ENCODE data around the gene SRGAP2B.
"Not testable (repeated sequence)": the region's sequence is repeated elsewhere in the genome, so short reads cannot be mapped to it uniquely, and the experiment has no call there.

DNA sequence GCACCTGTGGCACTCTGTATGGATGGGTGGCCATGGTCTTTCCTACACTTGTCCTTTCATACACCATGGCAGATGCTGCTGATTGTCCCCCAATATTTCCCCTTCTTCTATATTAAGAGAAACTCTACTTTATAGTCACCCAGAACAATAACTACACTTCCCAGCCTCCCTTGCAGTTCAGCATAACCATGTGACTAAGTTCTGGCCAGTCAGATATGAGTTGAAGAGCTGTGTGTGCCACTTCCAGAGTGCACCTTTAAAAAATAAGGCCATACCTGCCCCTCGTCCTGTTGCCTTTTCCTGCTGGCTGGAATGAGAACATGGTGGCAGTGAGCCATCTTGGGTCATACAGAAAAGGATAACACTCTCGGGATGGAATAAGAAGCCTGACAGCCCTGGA, 108.0 kb downstream of the SRGAP2B start:
- TF ChIP-seq, protein P1, sequence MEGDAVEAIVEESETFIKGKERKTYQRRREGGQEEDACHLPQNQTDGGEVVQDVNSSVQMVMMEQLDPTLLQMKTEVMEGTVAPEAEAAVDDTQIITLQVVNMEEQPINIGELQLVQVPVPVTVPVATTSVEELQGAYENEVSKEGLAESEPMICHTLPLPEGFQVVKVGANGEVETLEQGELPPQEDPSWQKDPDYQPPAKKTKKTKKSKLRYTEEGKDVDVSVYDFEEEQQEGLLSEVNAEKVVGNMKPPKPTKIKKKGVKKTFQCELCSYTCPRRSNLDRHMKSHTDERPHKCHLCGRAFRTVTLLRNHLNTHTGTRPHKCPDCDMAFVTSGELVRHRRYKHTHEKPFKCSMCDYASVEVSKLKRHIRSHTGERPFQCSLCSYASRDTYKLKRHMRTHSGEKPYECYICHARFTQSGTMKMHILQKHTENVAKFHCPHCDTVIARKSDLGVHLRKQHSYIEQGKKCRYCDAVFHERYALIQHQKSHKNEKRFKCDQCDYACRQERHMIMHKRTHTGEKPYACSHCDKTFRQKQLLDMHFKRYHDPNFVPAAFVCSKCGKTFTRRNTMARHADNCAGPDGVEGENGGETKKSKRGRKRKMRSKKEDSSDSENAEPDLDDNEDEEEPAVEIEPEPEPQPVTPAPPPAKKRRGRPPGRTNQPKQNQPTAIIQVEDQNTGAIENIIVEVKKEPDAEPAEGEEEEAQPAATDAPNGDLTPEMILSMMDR (IDR thresholded peaks at IDR 0.05) = not testable (repeated sequence)
- TF ChIP-seq POLR2A (IDR thresholded peaks at IDR 0.05) = not testable (repeated sequence)

All from body of pancreas (tissue), 4 donors.